ENCODE measurements around the gene GRK4.

- TF ChIP-seq CTCF (IDR thresholded peaks at IDR 0.05) (no peak), ZFX (IDR thresholded peaks at IDR 0.05; ENCODE audit: borderline replicate concordance) (no peak)
Measured at GRCh38 chr4:3079694-3080123, 116.3 kb downstream of the GRK4 start.

Measured in 22Rv1 (cell line).